DND-41 (cell line): Measurements from ENCODE around the gene SPTBN4.

ENCODE experiments used
- EZH2 ChIP-seq: IDR thresholded peaks from 3 replicates; pipeline ENCODE4 v1.6.1; 2012; ENCODE audit warnings: borderline replicate concordance, low read depth, mild to moderate bottlenecking, moderate library complexity, low read length, inconsistent platforms; ENCODE audit not compliant: severe bottlenecking
- TF ChIP-seq, protein P1 (sequence below): IDR thresholded peaks from 2 replicates; pipeline ENCODE4 v1.5.1; 2012; ENCODE audit warnings: borderline replicate concordance, low read length, moderate library complexity, mild to moderate bottlenecking; ENCODE audit not compliant: poor library complexity, severe bottlenecking; ENCODE audit errors: extremely low read depth

DNA sequence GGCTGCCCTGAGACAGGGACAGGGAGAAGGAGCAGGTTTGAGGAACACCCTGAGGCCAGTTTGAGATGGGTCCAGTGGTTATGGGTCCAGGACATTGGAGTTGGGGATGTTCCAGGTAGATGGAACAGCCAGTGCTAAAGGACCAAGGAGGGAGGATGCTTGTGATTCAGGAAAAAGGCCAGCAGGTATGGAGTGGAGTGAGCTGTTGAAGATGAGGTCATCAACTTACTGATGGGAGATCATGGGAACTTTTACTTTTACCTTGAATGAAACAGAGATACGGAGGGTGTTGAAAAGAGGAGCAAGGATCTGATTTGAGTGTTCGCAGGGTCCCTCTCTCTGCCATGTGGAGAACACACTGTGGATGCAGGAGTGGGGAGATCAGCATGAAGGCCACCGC, 25.5 kb downstream of the SPTBN4 start:
- TF ChIP-seq, protein P1, sequence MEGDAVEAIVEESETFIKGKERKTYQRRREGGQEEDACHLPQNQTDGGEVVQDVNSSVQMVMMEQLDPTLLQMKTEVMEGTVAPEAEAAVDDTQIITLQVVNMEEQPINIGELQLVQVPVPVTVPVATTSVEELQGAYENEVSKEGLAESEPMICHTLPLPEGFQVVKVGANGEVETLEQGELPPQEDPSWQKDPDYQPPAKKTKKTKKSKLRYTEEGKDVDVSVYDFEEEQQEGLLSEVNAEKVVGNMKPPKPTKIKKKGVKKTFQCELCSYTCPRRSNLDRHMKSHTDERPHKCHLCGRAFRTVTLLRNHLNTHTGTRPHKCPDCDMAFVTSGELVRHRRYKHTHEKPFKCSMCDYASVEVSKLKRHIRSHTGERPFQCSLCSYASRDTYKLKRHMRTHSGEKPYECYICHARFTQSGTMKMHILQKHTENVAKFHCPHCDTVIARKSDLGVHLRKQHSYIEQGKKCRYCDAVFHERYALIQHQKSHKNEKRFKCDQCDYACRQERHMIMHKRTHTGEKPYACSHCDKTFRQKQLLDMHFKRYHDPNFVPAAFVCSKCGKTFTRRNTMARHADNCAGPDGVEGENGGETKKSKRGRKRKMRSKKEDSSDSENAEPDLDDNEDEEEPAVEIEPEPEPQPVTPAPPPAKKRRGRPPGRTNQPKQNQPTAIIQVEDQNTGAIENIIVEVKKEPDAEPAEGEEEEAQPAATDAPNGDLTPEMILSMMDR: no peak
- TF ChIP-seq EZH2: no peak
